ENCODE results near the gene GMCL1. TPM values are rescaled to one million over a fixed set of nuclear protein-coding genes. Genes with fewer than 3 reads are reported as not detected.

The GMCL1 gene
- total RNA-seq (2022) (63.8 and 76.4 TPM in 2 replicates), Bru-seq, nascent RNA (percentile 97 among the genes with signal in this experiment), BruChase-seq, experiment 1, labeled RNA remaining after a 6-hour chase (percentile 91 among the genes with signal in this experiment), BruChase-seq, experiment 2, labeled RNA remaining after a 2-hour chase (percentile 90 among the genes with signal in this experiment)
- long read RNA-seq, full-length matches to known transcripts: 132 of 165 reads
- long read RNA-seq, partial matches to known transcripts: 5 of 165 reads
- long read RNA-seq, other reads (novel, unspliced or antisense): 28 of 165 reads

DNA sequence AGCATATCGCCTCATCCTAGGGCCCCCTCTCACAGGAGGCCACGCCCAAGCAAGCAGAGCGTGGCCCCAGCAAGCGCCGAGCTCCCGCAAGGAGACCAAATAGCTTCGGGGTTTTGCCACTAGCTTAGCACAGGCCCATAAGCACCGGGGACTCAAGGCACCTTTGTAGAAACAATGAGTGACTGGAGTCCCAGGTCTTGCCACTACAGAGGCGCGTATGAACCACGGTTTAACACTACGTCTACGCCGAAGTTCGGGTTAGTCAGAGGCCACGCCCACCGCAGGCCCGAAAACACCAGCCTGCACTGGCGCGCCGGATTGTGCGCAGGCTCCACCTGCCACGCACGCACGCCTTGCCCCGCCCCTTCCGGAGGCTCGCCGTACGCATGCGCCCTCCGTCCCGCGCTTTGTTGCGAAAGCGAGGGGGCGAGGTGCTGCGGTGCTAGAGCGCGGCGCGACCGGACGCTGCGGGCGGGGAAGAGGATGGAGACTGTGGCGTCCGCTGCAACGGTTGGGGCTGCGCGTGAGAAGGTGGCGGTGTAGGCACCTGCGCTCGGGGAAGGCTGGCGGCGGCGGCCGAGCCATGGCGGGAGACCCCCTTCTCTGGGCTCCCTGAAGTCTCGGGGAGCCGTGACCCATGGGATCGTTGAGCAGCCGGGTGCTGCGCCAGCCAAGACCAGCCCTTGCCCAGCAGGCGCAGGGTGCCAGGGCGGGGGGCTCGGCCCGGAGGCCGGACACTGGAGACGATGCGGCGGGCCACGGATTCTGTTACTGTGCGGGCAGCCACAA is at the start of gene GMCL1:
GMCL1 (plus strand) TSS at position 405 of the 789 bp plus-strand sequence; CDS start at position 638, 233 bp downstream.
- H3K36me3 Mint-ChIP-seq (ENCODE audit: insufficient read depth, unreplicated experiment): peaks cover 90% of the 10 kb centered on the region
- peaks cover 34% of the 10 kb centered on the region for H3K4me1 Mint-ChIP-seq (ENCODE audit: low read depth, unreplicated experiment)
- TF ChIP-seq, protein P1, sequence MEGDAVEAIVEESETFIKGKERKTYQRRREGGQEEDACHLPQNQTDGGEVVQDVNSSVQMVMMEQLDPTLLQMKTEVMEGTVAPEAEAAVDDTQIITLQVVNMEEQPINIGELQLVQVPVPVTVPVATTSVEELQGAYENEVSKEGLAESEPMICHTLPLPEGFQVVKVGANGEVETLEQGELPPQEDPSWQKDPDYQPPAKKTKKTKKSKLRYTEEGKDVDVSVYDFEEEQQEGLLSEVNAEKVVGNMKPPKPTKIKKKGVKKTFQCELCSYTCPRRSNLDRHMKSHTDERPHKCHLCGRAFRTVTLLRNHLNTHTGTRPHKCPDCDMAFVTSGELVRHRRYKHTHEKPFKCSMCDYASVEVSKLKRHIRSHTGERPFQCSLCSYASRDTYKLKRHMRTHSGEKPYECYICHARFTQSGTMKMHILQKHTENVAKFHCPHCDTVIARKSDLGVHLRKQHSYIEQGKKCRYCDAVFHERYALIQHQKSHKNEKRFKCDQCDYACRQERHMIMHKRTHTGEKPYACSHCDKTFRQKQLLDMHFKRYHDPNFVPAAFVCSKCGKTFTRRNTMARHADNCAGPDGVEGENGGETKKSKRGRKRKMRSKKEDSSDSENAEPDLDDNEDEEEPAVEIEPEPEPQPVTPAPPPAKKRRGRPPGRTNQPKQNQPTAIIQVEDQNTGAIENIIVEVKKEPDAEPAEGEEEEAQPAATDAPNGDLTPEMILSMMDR (IDR thresholded peaks at IDR 0.05; ENCODE audit: unreplicated experiment): no peak
- intact Hi-C loops (cut with micrococcal nuclease; ENCODE audit: unreplicated experiment): loop anchor here (5.0 kb wide), 2 partner anchors 47 to 87 kb away; partner anchors contain the start of gene ANXA4
- H3K9me3 Mint-ChIP-seq (ENCODE audit: low read depth, unreplicated experiment): no peaks in the 10 kb centered on the region
- CTCF ChIA-PET: interaction anchor here (0.6 to 3.5 kb wide), 2 partner anchors 104 to 313 kb away, joined by 3 to 15 read pairs; no protein-coding TSS in a partner anchor
- BruUV-seq (replicated peaks): no TSS peak
- peak; percentile 98 for DNase-seq
- no peaks in the 10 kb centered on the region for H3K27me3 Mint-ChIP-seq (ENCODE audit: unreplicated experiment)
- H3K27ac Mint-ChIP-seq (ENCODE audit: unreplicated experiment): peak within 1 kb of the TSS; percentile 94
- peak within 1 kb of the TSS; percentile 98 for H3K4me3 Mint-ChIP-seq (ENCODE audit: low read depth, unreplicated experiment)

DNA sequence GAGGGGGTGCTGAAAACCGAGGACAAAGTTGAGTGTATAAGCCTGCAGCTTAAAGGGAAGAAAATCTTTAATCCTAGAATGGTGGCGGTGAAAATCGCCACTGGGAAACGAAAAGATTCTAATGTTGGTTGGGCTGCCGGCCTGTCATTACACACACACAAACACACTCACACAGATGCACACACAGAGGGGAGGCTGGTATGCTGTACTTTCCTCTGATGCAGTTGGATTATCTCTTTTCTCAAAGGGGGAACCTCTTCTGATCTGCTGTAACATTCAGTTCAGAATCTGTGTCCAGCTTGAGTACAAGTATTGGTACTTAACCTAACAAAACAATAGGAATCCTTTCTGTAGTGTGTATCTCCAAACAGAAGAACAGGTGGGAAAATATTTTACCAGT is 48.5 kb upstream of the GMCL1 start:
- Mint-ChIP-seq H3K36me3 (ENCODE audit: insufficient read depth, unreplicated experiment) (peaks cover 72% of the 10 kb centered on the region), H3K27me3 (ENCODE audit: unreplicated experiment) (no peaks in the 10 kb centered on the region), H3K27ac (ENCODE audit: unreplicated experiment) (peak overlapping the region; percentile 86), H3K4me3 (ENCODE audit: low read depth, unreplicated experiment) (peak overlapping the region; percentile 15), H3K9me3 (ENCODE audit: low read depth, unreplicated experiment) (no peaks in the 10 kb centered on the region), H3K4me1 (ENCODE audit: low read depth, unreplicated experiment) (peaks cover 69% of the 10 kb centered on the region)
- no peak for DNase-seq
- CTCF ChIA-PET: interaction anchor here (0.7 to 1.8 kb wide), 10 partner anchors 9 to 1067 kb away, joined by 3 to 9 read pairs (median 4); no protein-coding TSS in a partner anchor
- intact Hi-C loops (cut with micrococcal nuclease; ENCODE audit: unreplicated experiment): loop anchor here (5.0 kb wide), 2 partner anchors 39 to 51 kb away; partner anchors contain the start of gene ANXA4
- BruUV-seq (replicated peaks): no TSS peak
- TF ChIP-seq, protein P1 (IDR thresholded peaks at IDR 0.05; ENCODE audit: unreplicated experiment): no peak

GRCh38 chr2:69781321-69782248 is 47.9 kb upstream of the GMCL1 start:
- peaks cover 71% of the 10 kb centered on the region for H3K4me1 Mint-ChIP-seq (ENCODE audit: low read depth, unreplicated experiment)
- H3K27me3 Mint-ChIP-seq (ENCODE audit: unreplicated experiment): no peaks in the 10 kb centered on the region
- CTCF ChIA-PET: interaction anchor here (0.7 to 1.8 kb wide), 10 partner anchors 8 to 1067 kb away, joined by 3 to 9 read pairs (median 4); no protein-coding TSS in a partner anchor
- no peaks in the 10 kb centered on the region for H3K9me3 Mint-ChIP-seq (ENCODE audit: low read depth, unreplicated experiment)
- TF ChIP-seq, protein P1 (IDR thresholded peaks at IDR 0.05; ENCODE audit: unreplicated experiment): no peak
- BruUV-seq (replicated peaks): TSS peak; percentile 9
- intact Hi-C loops (cut with micrococcal nuclease; ENCODE audit: unreplicated experiment): loop anchor here (5.0 kb wide), 2 partner anchors 39 to 51 kb away; partner anchors contain the start of gene ANXA4
- H3K27ac Mint-ChIP-seq (ENCODE audit: unreplicated experiment): peak overlapping the region; percentile 86
- DNase-seq: peak; percentile 73
- H3K36me3 Mint-ChIP-seq (ENCODE audit: insufficient read depth, unreplicated experiment): peaks cover 71% of the 10 kb centered on the region
- H3K4me3 Mint-ChIP-seq (ENCODE audit: low read depth, unreplicated experiment): peak overlapping the region; percentile 15

Measured in Calu3 (cell line).